CD14-positive monocyte (primary cell): ENCODE measurements around the gene ZFAND2B. TPM values are rescaled to one million over a fixed set of nuclear protein-coding genes. Genes with fewer than 3 reads are reported as not detected.

Experiments
- DNase-seq, 3 donors: peaks; one replicate each; pipeline ENCODE4 v3.0.0-alpha.2; 2011 to 2022
- H2AFZ ChIP-seq: 2 replicates; pipeline ENCODE4 v1.6.0; 2012; ENCODE audit warnings: mild to moderate bottlenecking, low read depth, low read length, inconsistent platforms; ENCODE audit not compliant: insufficient read depth, poor library complexity, severe bottlenecking
- H3K27ac ChIP-seq, 2 donors: 1 replicate in 1 of 2; 2 replicates in 1 of 2; pipeline ENCODE4 v1.5.1; 2012 to 2013; ENCODE audit warnings: low read length in 2 of 2, control low read depth in 1 of 2, inconsistent platforms in 1 of 2, low read depth in 1 of 2, mild to moderate bottlenecking in 1 of 2
- H3K27me3 ChIP-seq, 2 donors: one replicate each; pipeline versions ENCODE4 v1.6.0 to v1.6.1; 2011 to 2013; ENCODE audit warnings: low read length in 2 of 2; ENCODE audit not compliant: control insufficient read depth in 2 of 2, insufficient read depth in 2 of 2
- H3K36me3 ChIP-seq, 2 donors: replicated peaks in 1 of 2; 1 replicate in 1 of 2; 2 replicates in 1 of 2; pipeline versions ENCODE4 v1.5.1 to v1.6.1; 2012 to 2013; ENCODE audit warnings: low read length in 2 of 2, control low read depth in 1 of 2, inconsistent platforms in 1 of 2, mild to moderate bottlenecking in 1 of 2; ENCODE audit not compliant: insufficient read depth in 2 of 2, control insufficient read depth in 1 of 2
- H3K4me1 ChIP-seq, 2 donors: 1 replicate in 1 of 2; 2 replicates in 1 of 2; pipeline versions ENCODE4 v1.5.1 to v1.6.1; 2012 to 2013; ENCODE audit warnings: low read length in 2 of 2, control low read depth in 1 of 2, inconsistent platforms in 1 of 2, mild to moderate bottlenecking in 1 of 2, moderate library complexity in 1 of 2; ENCODE audit not compliant: insufficient read depth in 2 of 2, control insufficient read depth in 1 of 2
- H3K4me2 ChIP-seq: replicated peaks from 2 replicates; pipeline ENCODE3; 2012; ENCODE audit warnings: low read length, moderate library complexity, mild to moderate bottlenecking; ENCODE audit not compliant: poor library complexity, severe bottlenecking; ENCODE audit errors: extremely low read depth
- H3K4me3 ChIP-seq, 3 experiments: fragments of 200-600 bp in 1 of 3; sonication (generic) in 1 of 3; replicated peaks in 1 of 3; 1 replicate in 2 of 3; 2 replicates in 1 of 3; pipeline ENCODE4 v1.5.1; 2011 to 2013; ENCODE audit warnings: low read length in 3 of 3, mild to moderate bottlenecking in 3 of 3, control low read depth in 2 of 3, low read depth in 2 of 3, inconsistent platforms in 1 of 3, moderate library complexity in 1 of 3
- H3K79me2 ChIP-seq: 2 replicates; pipeline ENCODE4 v1.6.0; 2012; ENCODE audit warnings: mild to moderate bottlenecking, control low read depth, inconsistent platforms, low read length, moderate library complexity; ENCODE audit not compliant: insufficient read depth
- H3K9ac ChIP-seq: 2 replicates; pipeline ENCODE4 v1.6.0; 2017; ENCODE audit warnings: low read length, mild to moderate bottlenecking; ENCODE audit not compliant: insufficient read depth, poor library complexity, severe bottlenecking
- H3K9me3 ChIP-seq, 2 donors: replicated peaks in 1 of 2; 1 replicate in 1 of 2; 2 replicates in 1 of 2; pipeline versions ENCODE4 v1.5.1 to v1.6.1; 2012 to 2013; ENCODE audit warnings: low read length in 2 of 2, control low read depth in 1 of 2; ENCODE audit not compliant: control insufficient read depth in 1 of 2, insufficient read depth in 1 of 2
- H4K20me1 ChIP-seq: 2 replicates; pipeline ENCODE4 v1.6.0; 2012; ENCODE audit warnings: mild to moderate bottlenecking, low read length, control low read depth, moderate library complexity; ENCODE audit not compliant: insufficient read depth
- H3K27ac Mint-ChIP-seq, 7 donors: one replicate each; pipeline ENCODE4 v1.8.0; 2020; ENCODE audit warnings: mild to moderate bottlenecking in 7 of 7, mixed read lengths in 7 of 7, moderate library complexity in 6 of 7, inconsistent platforms in 2 of 7
- H3K27me3 Mint-ChIP-seq, 3 donors: one replicate each; pipeline ENCODE4 v1.8.0; 2021 to 2022; ENCODE audit warnings: low read depth in 3 of 3, mild to moderate bottlenecking in 3 of 3, mixed read lengths in 3 of 3, moderate library complexity in 3 of 3, inconsistent platforms in 1 of 3
- H3K36me3 Mint-ChIP-seq, 2 donors: one replicate each; pipeline ENCODE4 v1.8.0; 2020; ENCODE audit warnings: mixed read lengths in 2 of 2, inconsistent platforms in 1 of 2, mild to moderate bottlenecking in 1 of 2
- H3K4me1 Mint-ChIP-seq: one replicate; pipeline ENCODE4 v1.8.0; 2020; ENCODE audit warnings: mild to moderate bottlenecking, mixed read lengths
- H3K4me3 Mint-ChIP-seq, 2 donors: one replicate each; pipeline ENCODE4 v1.8.0; 2020; ENCODE audit warnings: mild to moderate bottlenecking in 2 of 2, mixed read lengths in 2 of 2, moderate library complexity in 1 of 2
- H3K9me3 Mint-ChIP-seq, 7 donors: one replicate each; pipeline ENCODE4 v1.8.0; 2020 to 2022; ENCODE audit warnings: mixed read lengths in 7 of 7, mild to moderate bottlenecking in 6 of 7, moderate library complexity in 6 of 7, inconsistent platforms in 2 of 7
- CTCF ChIP-seq: fragments of 200-600 bp; IDR thresholded peaks from one replicate; pipeline ENCODE4 v1.8.0; 2022; ENCODE audit warnings: antibody characterized with exemption, mild to moderate bottlenecking
- WGBS: methylation state at CpG from one replicate; pipeline ENCODE4 v1.1.5; 2013; ENCODE audit warnings: missing lambda C conversion rate; ENCODE audit not compliant: insufficient coverage; 5-methylcytosine and 5-hydroxymethylcytosine counted together
- intact Hi-C, 2 donors: fragments of 100-400 bp; cut with micrococcal nuclease; formaldehyde crosslinking; loops; one replicate each; pipeline versions ENCODE4 v1.15.0 to v1.15.1; 2023
- polyA plus RNA-seq, 3 donors: library from polyadenylated mRNA; depleted of rRNA in 1 of 3; unstranded in 2 of 3; stranded (reverse) in 1 of 3; fragments of 300-500 nt in 2 of 3; fragments of >200 nt in 1 of 3; fragmentation: Illumina TruSeq in 2 of 3; gene quantifications; 1 replicate in 2 of 3; 2 replicates in 1 of 3; pipeline ENCODE4 v1.2.3, GENCODE V29; 2012 to 2021

ZFAND2B gene
- polyA plus RNA-seq, 3 donors, result 45.7 to 98.9 (median 53.2) TPM

- H3K27ac Mint-ChIP-seq, result no peak overlapping the region
- H2AFZ ChIP-seq, result no peak overlapping the region
- no peak overlapping the region for H3K4me3 ChIP-seq
- no peak overlapping the region for H3K4me2 ChIP-seq
- no peak for TF ChIP-seq CTCF
- WGBS, result 80% methylated on average over 2 of the region's 5 CpGs
- no peak overlapping the region for H3K4me3 Mint-ChIP-seq
- H3K27me3 ChIP-seq, result no peaks in the 10 kb centered on the region
- H3K36me3 ChIP-seq, result peaks cover 13 to 20% of the 10 kb centered on the region in 2 donors
- no peaks in the 10 kb centered on the region for H3K9me3 ChIP-seq
- no peak overlapping the region for H3K9ac ChIP-seq
- peaks cover 22% of the 10 kb centered on the region for H4K20me1 ChIP-seq
- no peaks in the 10 kb centered on the region for H3K9me3 Mint-ChIP-seq
- H3K36me3 Mint-ChIP-seq, result peaks cover 31 to 37% of the 10 kb centered on the region in 2 donors
- peaks cover 0 to 9% (median 2%) of the 10 kb centered on the region in 3 donors for H3K27me3 Mint-ChIP-seq
- no peak for DNase-seq
- peaks cover 15% of the 10 kb centered on the region for H3K4me1 Mint-ChIP-seq
- no peak overlapping the region for H3K27ac ChIP-seq
- H3K4me1 ChIP-seq, result no peaks in the 10 kb centered on the region
- intact Hi-C loops, result loop anchor here in 1 of 2 donors (10.0 kb wide), 1 partner anchor 327 kb away; the partner anchor contains the start of gene GMPPA
- no peaks in the 10 kb centered on the region for H3K79me2 ChIP-seq
Observed at GRCh38 chr2:219167997-219168396, 38.6 kb upstream of the ZFAND2B start.

- Mint-ChIP-seq H3K9me3 (no peaks in the 10 kb centered on the region), H3K4me3 (no peak overlapping the region), H3K27ac (no peak overlapping the region), H3K27me3 (peaks cover 0 to 9% (median 2%) of the 10 kb centered on the region in 3 donors), H3K4me1 (peaks cover 18% of the 10 kb centered on the region), H3K36me3 (peaks cover 34 to 42% of the 10 kb centered on the region in 2 donors)
- WGBS, result 0% methylated on average over 2 of the region's 6 CpGs
- no peaks in the 10 kb centered on the region for H3K4me1 ChIP-seq
- H3K9ac ChIP-seq, result no peak overlapping the region
- no peak overlapping the region for H3K27ac ChIP-seq
- no peak overlapping the region for H3K4me2 ChIP-seq
- H3K9me3 ChIP-seq, result no peaks in the 10 kb centered on the region
- H4K20me1 ChIP-seq, result peaks cover 28% of the 10 kb centered on the region
- DNase-seq, result no peak
- no peaks in the 10 kb centered on the region for H3K27me3 ChIP-seq
- H3K36me3 ChIP-seq, result peaks cover 18 to 25% of the 10 kb centered on the region in 2 donors
- no peaks in the 10 kb centered on the region for H3K79me2 ChIP-seq
- no peak overlapping the region for H3K4me3 ChIP-seq
- H2AFZ ChIP-seq, result no peak overlapping the region
- intact Hi-C loops, result loop anchor here in 1 of 2 donors (10.0 kb wide), 1 partner anchor 326 kb away; the partner anchor contains the start of gene GMPPA
- no peak for TF ChIP-seq CTCF
Observed at GRCh38 chr2:219168526-219168925, 38.1 kb upstream of the ZFAND2B start.
